ENCODE data around the gene ANKRD11. TPM values are rescaled to one million over a fixed set of nuclear protein-coding genes. Genes with fewer than 3 reads are reported as not detected.
"Not testable (repeated sequence)": the region's sequence is repeated elsewhere in the genome, so short reads cannot be mapped to it uniquely, and the experiment has no call there.

ANKRD11 gene
- polyA plus RNA-seq, 3 donors = 3.2 to 62.4 (median 5.4) TPM

DNA sequence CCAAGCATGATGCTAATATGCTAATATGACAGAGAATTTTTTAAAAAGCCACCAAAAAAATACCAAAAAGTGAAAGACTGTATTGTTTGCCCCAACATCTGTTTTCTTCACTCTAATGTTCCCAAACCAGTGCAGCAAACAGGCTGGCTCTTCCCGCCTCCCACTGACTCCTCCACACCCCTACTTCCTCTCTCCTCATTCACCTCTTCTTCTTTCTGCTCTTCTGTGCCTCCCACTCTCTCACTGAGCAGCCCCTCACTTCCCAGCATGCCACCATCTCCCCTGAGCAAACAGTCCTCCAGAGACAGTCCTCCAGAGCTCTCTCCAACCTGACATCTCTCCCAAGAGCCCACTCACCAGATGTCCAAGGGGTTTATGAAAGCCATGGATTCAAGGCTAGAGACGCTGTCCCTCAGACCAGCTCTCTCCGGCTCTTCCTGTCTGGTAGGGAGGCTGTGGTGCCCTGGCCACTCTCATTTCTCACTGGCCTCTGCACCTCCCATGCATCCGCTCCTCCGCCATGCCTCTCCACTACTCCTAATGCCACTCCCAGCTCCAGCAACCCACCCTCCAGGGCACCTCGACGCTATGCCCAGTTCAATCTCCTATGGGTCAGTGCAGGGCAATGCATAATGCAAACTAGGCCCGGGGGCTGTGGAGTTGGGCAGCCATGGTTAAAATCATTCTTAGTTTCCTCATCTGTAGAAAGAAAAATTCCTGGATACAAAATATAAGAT lies 52.9 kb downstream of the ANKRD11 start:
- Histone ChIP-seq H3K36me3 (replicated peaks in 1 of 2; ENCODE audit: control insufficient read depth in 1 of 2, insufficient read depth in 2 of 2, low read length in 2 of 2) (peaks cover 0 to 9% of the 10 kb centered on the region in 2 donors), H3K79me2 (ENCODE audit: insufficient read depth, low read length) (peaks cover 100% of the 10 kb centered on the region), H3K27me3 (ENCODE audit: control insufficient read depth in 2 of 2, insufficient read depth in 2 of 2, low read length in 2 of 2) (no peaks in the 10 kb centered on the region), H3K4me3 (replicated peaks in 1 of 3; ENCODE audit: low read depth in 2 of 3, low read length in 3 of 3) (no peak overlapping the region), H4K20me1 (ENCODE audit: insufficient read depth, low read length) (peaks cover 100% of the 10 kb centered on the region), H3K9ac (ENCODE audit: insufficient read depth, low read length, poor library complexity, severe bottlenecking) (no peak overlapping the region), H2AFZ (ENCODE audit: insufficient read depth, low read depth, low read length, poor library complexity, severe bottlenecking) (no peak overlapping the region), H3K4me2 (replicated peaks; ENCODE audit: extremely low read depth, low read length, poor library complexity, severe bottlenecking) (no peak overlapping the region), H3K27ac (ENCODE audit: low read depth in 1 of 2, low read length in 2 of 2) (peak overlapping the region; percentile 1 to 86), H3K4me1 (ENCODE audit: control insufficient read depth in 1 of 2, insufficient read depth in 2 of 2, low read length in 2 of 2) (peaks cover 55 to 69% of the 10 kb centered on the region in 2 donors), H3K9me3 (replicated peaks in 1 of 2; ENCODE audit: control insufficient read depth in 1 of 2, insufficient read depth in 1 of 2, low read length in 2 of 2) (no peaks in the 10 kb centered on the region)
- peaks cover 0 to 4% (median 0%) of the 10 kb centered on the region in 7 donors for H3K9me3 Mint-ChIP-seq
- intact Hi-C loops (cut with micrococcal nuclease) = loop anchor here in 1 of 2 donors (2.0 to 5.0 kb wide), 2 partner anchors 51 to 70 kb away; partner anchors contain the start of gene SPG7
- peaks cover 17 to 26% of the 10 kb centered on the region in 2 donors for H3K36me3 Mint-ChIP-seq
- TF ChIP-seq, protein P1, sequence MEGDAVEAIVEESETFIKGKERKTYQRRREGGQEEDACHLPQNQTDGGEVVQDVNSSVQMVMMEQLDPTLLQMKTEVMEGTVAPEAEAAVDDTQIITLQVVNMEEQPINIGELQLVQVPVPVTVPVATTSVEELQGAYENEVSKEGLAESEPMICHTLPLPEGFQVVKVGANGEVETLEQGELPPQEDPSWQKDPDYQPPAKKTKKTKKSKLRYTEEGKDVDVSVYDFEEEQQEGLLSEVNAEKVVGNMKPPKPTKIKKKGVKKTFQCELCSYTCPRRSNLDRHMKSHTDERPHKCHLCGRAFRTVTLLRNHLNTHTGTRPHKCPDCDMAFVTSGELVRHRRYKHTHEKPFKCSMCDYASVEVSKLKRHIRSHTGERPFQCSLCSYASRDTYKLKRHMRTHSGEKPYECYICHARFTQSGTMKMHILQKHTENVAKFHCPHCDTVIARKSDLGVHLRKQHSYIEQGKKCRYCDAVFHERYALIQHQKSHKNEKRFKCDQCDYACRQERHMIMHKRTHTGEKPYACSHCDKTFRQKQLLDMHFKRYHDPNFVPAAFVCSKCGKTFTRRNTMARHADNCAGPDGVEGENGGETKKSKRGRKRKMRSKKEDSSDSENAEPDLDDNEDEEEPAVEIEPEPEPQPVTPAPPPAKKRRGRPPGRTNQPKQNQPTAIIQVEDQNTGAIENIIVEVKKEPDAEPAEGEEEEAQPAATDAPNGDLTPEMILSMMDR (IDR thresholded peaks at IDR 0.05) = no peak
- H3K27ac Mint-ChIP-seq = peak overlapping the region; percentile 66 to 97 (median 88)
- no peak overlapping the region for H3K4me3 Mint-ChIP-seq
- peaks cover 79% of the 10 kb centered on the region for H3K4me1 Mint-ChIP-seq
- DNase-seq = no peak
- 62% methylated on average over 3 of the region's 8 CpGs for WGBS (ENCODE audit: insufficient coverage)
- H3K27me3 Mint-ChIP-seq (ENCODE audit: low read depth in 3 of 3) = peaks cover 0 to 8% (median 0%) of the 10 kb centered on the region in 3 donors

DNA sequence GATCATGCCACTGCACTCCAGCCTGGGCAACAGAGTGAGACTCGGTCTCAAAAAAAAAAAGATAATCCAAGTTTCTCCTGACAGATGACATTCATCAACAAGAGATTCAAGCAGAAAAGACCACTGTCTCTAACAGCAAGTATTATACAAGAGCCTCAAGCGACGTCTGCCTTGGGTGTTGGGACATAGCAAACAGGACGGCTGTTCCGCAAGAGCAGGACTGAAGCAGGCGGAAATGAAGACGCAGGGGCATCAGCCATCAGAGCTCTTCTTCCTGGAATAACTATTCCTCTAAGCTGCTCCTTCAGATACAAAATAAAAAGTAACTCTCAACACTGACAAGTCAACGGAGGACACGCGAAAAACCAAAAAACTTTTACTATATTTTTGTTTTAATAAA lies 54.0 kb downstream of the ANKRD11 start:
- H3K36me3 Mint-ChIP-seq = peaks cover 17 to 26% of the 10 kb centered on the region in 2 donors
- peak overlapping the region; percentile 83 to 86 for H3K27ac ChIP-seq (ENCODE audit: low read depth in 1 of 2, low read length in 2 of 2)
- H3K4me2 ChIP-seq (replicated peaks; ENCODE audit: extremely low read depth, low read length, poor library complexity, severe bottlenecking) = peak overlapping the region; percentile 57
- TF ChIP-seq, protein P1 (IDR thresholded peaks at IDR 0.05) = no peak
- peaks cover 0 to 9% of the 10 kb centered on the region in 2 donors for H3K36me3 ChIP-seq (replicated peaks in 1 of 2; ENCODE audit: control insufficient read depth in 1 of 2, insufficient read depth in 2 of 2, low read length in 2 of 2)
- peak overlapping the region in 1 of 2 donors; percentile 81 for H3K4me3 Mint-ChIP-seq
- 10% methylated on average over 6 of the region's 10 CpGs for WGBS (ENCODE audit: insufficient coverage)
- H3K27me3 ChIP-seq (ENCODE audit: control insufficient read depth in 2 of 2, insufficient read depth in 2 of 2, low read length in 2 of 2) = no peaks in the 10 kb centered on the region
- H2AFZ ChIP-seq (ENCODE audit: insufficient read depth, low read depth, low read length, poor library complexity, severe bottlenecking) = no peak overlapping the region
- intact Hi-C loops (cut with micrococcal nuclease) = loop anchor here in 1 of 2 donors (2.0 to 5.0 kb wide), 2 partner anchors 52 to 71 kb away; partner anchors contain the start of gene SPG7
- H3K79me2 ChIP-seq (ENCODE audit: insufficient read depth, low read length) = peaks cover 100% of the 10 kb centered on the region
- peaks cover 100% of the 10 kb centered on the region for H4K20me1 ChIP-seq (ENCODE audit: insufficient read depth, low read length)
- DNase-seq = peak; percentile 68 to 74 (median 74)
- H3K9me3 Mint-ChIP-seq = peaks cover 0 to 4% (median 0%) of the 10 kb centered on the region in 7 donors
- peak overlapping the region; percentile 95 to 98 (median 97) for H3K27ac Mint-ChIP-seq
- H3K4me3 ChIP-seq (replicated peaks in 1 of 3; ENCODE audit: low read depth in 2 of 3, low read length in 3 of 3) = peak overlapping the region in 1 of 3 experiments; percentile 67
- H3K4me1 Mint-ChIP-seq = peaks cover 69% of the 10 kb centered on the region
- H3K27me3 Mint-ChIP-seq (ENCODE audit: low read depth in 3 of 3) = peaks cover 0 to 8% (median 0%) of the 10 kb centered on the region in 3 donors
- peak overlapping the region; percentile 60 for H3K9ac ChIP-seq (ENCODE audit: insufficient read depth, low read length, poor library complexity, severe bottlenecking)
- H3K4me1 ChIP-seq (ENCODE audit: control insufficient read depth in 1 of 2, insufficient read depth in 2 of 2, low read length in 2 of 2) = peaks cover 47 to 59% of the 10 kb centered on the region in 2 donors
- H3K9me3 ChIP-seq (replicated peaks in 1 of 2; ENCODE audit: control insufficient read depth in 1 of 2, insufficient read depth in 1 of 2, low read length in 2 of 2) = no peaks in the 10 kb centered on the region

DNA sequence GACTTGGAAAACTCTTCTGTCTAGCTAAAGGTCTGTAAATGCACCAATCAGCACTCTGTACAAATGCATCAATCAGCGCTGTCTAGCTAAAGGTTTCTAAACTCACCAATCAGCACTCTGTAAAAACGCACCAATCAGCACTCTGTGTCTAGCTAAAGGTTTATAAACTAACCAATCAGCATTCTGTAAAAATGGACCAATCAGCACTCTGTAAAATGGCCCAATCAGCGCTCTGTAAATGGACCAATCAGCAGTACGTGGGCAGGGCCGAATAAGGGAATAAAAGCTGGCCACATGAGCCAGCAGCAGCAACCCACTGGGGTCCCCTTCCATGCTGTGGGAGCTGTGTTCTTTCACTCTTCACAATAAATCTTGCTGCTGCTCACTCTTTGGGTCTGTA lies 55.3 kb downstream of the ANKRD11 start:
- not testable (repeated sequence) for H3K27me3 ChIP-seq (ENCODE audit: control insufficient read depth in 2 of 2, insufficient read depth in 2 of 2, low read length in 2 of 2); H3K27me3 Mint-ChIP-seq (ENCODE audit: low read depth in 3 of 3); H2AFZ ChIP-seq (ENCODE audit: insufficient read depth, low read depth, low read length, poor library complexity, severe bottlenecking); H3K9me3 ChIP-seq (replicated peaks in 1 of 2; ENCODE audit: control insufficient read depth in 1 of 2, insufficient read depth in 1 of 2, low read length in 2 of 2); H3K9me3 Mint-ChIP-seq
- peaks cover 56% of the 10 kb centered on the region for H3K4me1 Mint-ChIP-seq
- peak in 2 of 3 donors; percentile 29 to 40 for DNase-seq
- H3K4me3 ChIP-seq (replicated peaks in 1 of 3; ENCODE audit: low read depth in 2 of 3, low read length in 3 of 3) = peak overlapping the region in 2 of 3 experiments; percentile 10 to 67
- peak overlapping the region; percentile 60 for H3K9ac ChIP-seq (ENCODE audit: insufficient read depth, low read length, poor library complexity, severe bottlenecking)
- WGBS (ENCODE audit: insufficient coverage) = 87% methylated on average over 4 of the region's 5 CpGs
- intact Hi-C loops (cut with micrococcal nuclease) = loop anchor here in 1 of 2 donors (5.0 kb wide), 1 partner anchor 72 kb away; the partner anchor contains the start of gene SPG7
- peak overlapping the region; percentile 57 for H3K4me2 ChIP-seq (replicated peaks; ENCODE audit: extremely low read depth, low read length, poor library complexity, severe bottlenecking)
- H3K36me3 Mint-ChIP-seq = peaks cover 11 to 25% of the 10 kb centered on the region in 2 donors
- peak overlapping the region; percentile 81 to 91 for H3K4me3 Mint-ChIP-seq
- H3K79me2 ChIP-seq (ENCODE audit: insufficient read depth, low read length) = peaks cover 98% of the 10 kb centered on the region
- peak overlapping the region; percentile 95 to 98 (median 97) for H3K27ac Mint-ChIP-seq
- peaks cover 4 to 16% of the 10 kb centered on the region in 2 donors for H3K36me3 ChIP-seq (replicated peaks in 1 of 2; ENCODE audit: control insufficient read depth in 1 of 2, insufficient read depth in 2 of 2, low read length in 2 of 2)
- H4K20me1 ChIP-seq (ENCODE audit: insufficient read depth, low read length) = peaks cover 98% of the 10 kb centered on the region
- peaks cover 35 to 46% of the 10 kb centered on the region in 2 donors for H3K4me1 ChIP-seq (ENCODE audit: control insufficient read depth in 1 of 2, insufficient read depth in 2 of 2, low read length in 2 of 2)
- H3K27ac ChIP-seq (ENCODE audit: low read depth in 1 of 2, low read length in 2 of 2) = peak overlapping the region; percentile 83 to 86

All from CD14-positive monocyte (primary cell).